ENCODE measurements around the gene PIK3CB. TPM values are rescaled to one million over a fixed set of nuclear protein-coding genes. Genes with fewer than 3 reads are reported as not detected.

The PIK3CB gene
- polyA plus RNA-seq, 1 of the 3 experiments (the other 2 are of a cell fraction), result 6.8 TPM

DNA sequence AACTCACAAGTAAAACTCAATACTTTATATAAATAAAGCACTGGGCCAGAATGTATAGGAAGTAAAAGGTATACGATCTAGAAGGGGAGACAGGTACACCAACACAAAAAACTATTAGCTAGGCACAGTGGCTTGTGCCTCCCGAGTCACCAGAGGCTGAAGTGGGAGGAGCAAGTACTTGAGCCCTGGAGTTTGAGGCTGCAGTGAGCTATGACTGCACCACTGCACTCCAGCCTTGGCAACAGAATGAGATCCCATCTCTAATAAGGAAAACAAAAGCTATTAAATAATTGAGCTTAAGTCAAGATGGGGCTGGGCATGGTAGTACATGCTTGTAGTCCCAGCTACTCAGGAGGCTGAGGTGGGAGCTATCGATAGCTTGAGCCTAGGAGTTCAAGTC lies 17.0 kb downstream of the PIK3CB start:
- Histone ChIP-seq H4K20me1 (ENCODE audit: insufficient read depth) (no peaks in the 10 kb centered on the region), H3K27me3 (ENCODE audit: insufficient read depth) (no peaks in the 10 kb centered on the region), H3K9ac (no peak overlapping the region), H2AFZ (ENCODE audit: low read depth) (no peak overlapping the region), H3F3A (replicated peaks; ENCODE audit: insufficient read depth) (no peaks in the 10 kb centered on the region), H3K4me1 (ENCODE audit: control insufficient read depth in 1 of 2, insufficient read depth in 2 of 2, low read depth in 1 of 2, low read length in 1 of 2) (no peaks in the 10 kb centered on the region), H3K36me3 (replicated peaks in 1 of 2; ENCODE audit: control insufficient read depth in 1 of 2, insufficient read depth in 2 of 2, low read length in 1 of 2) (no peaks in the 10 kb centered on the region), H3K27ac (ENCODE audit: low read depth in 2 of 2, low read length in 1 of 2) (no peak overlapping the region), H3K9me2 (no peaks in the 10 kb centered on the region), H3K4me3 (ENCODE audit: low read depth in 2 of 2, low read length in 1 of 2) (no peak overlapping the region), H3K79me2 (ENCODE audit: insufficient read depth) (peaks cover 48% of the 10 kb centered on the region), H3K4me2 (no peak overlapping the region), H3K9me3 (no peaks in the 10 kb centered on the region)
- TF ChIP-seq GATA2 (CRISPR knock-in tag; IDR thresholded peaks at IDR 0.05) (no peak), RXRA (IDR thresholded peaks at IDR 0.05; ENCODE audit: borderline replicate concordance, low read depth) (no peak), RCOR1 (IDR thresholded peaks at IDR 0.05; ENCODE audit: low read length) (no peak), TEAD4 (IDR thresholded peaks at IDR 0.05; ENCODE audit: borderline replicate concordance, insufficient read depth) (no peak), NFIC (IDR thresholded peaks at IDR 0.05; ENCODE audit: borderline replicate concordance) (no peak), YY1 (IDR thresholded peaks at IDR 0.05; ENCODE audit: low read depth) (no peak), SMC3 (IDR thresholded peaks at IDR 0.05; ENCODE audit: low read depth, low read length) (no peak), MAX (IDR thresholded peaks at IDR 0.05; ENCODE audit: low read depth) (no peak), MXI1 (IDR thresholded peaks at IDR 0.05; ENCODE audit: low read depth, low read length) (no peak), RAD21 (IDR thresholded peaks at IDR 0.05; ENCODE audit: low read length) (no peak), EZH2phosphoT487 (IDR thresholded peaks at IDR 0.05; ENCODE audit: borderline replicate concordance, low read depth) (no peak), POLR2AphosphoS5 (IDR thresholded peaks at IDR 0.05; ENCODE audit: low read depth, low read length) (no peak), TCF12 (IDR thresholded peaks at IDR 0.05) (no peak), SIN3A (IDR thresholded peaks at IDR 0.05; ENCODE audit: borderline replicate concordance, low read depth, low read length) (no peak), FOSL2 (IDR thresholded peaks at IDR 0.05; ENCODE audit: borderline replicate concordance, low read depth) (no peak), CHD2 (IDR thresholded peaks at IDR 0.05; ENCODE audit: low read length, partially characterized antibody) (no peak), TAF1 (IDR thresholded peaks at IDR 0.05; ENCODE audit: borderline replicate concordance, low read depth, low read length) (no peak), GABPA (IDR thresholded peaks at IDR 0.05; ENCODE audit: low read depth) (no peak)
- TF ChIP-seq, protein P1, sequence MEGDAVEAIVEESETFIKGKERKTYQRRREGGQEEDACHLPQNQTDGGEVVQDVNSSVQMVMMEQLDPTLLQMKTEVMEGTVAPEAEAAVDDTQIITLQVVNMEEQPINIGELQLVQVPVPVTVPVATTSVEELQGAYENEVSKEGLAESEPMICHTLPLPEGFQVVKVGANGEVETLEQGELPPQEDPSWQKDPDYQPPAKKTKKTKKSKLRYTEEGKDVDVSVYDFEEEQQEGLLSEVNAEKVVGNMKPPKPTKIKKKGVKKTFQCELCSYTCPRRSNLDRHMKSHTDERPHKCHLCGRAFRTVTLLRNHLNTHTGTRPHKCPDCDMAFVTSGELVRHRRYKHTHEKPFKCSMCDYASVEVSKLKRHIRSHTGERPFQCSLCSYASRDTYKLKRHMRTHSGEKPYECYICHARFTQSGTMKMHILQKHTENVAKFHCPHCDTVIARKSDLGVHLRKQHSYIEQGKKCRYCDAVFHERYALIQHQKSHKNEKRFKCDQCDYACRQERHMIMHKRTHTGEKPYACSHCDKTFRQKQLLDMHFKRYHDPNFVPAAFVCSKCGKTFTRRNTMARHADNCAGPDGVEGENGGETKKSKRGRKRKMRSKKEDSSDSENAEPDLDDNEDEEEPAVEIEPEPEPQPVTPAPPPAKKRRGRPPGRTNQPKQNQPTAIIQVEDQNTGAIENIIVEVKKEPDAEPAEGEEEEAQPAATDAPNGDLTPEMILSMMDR (IDR thresholded peaks at IDR 0.05), result no peak
- no peak for DNase-seq
- ChIA-PET POLR2A (no interaction called here), CTCF (interaction anchor here (1.2 to 2.2 kb wide), 2 partner anchors 98 to 118 kb away, joined by 3 to 8 read pairs; no protein-coding TSS in a partner anchor)
- WGBS (ENCODE audit: low lambda C conversion rate), result 98% methylated on average over 3 of the region's 3 CpGs

- H3K27ac ChIP-seq (ENCODE audit: low read depth in 2 of 2, low read length in 1 of 2), result no peak overlapping the region
Measured at GRCh38 chr3:138812806-138813205, 21.9 kb downstream of the PIK3CB start.

More at GRCh38 chr3:138812806-138813205, 21.9 kb downstream of the PIK3CB start:
- no peak overlapping the region for H2AFZ ChIP-seq (ENCODE audit: low read depth)
- no peak for DNase-seq
- H3K4me1 ChIP-seq (ENCODE audit: control insufficient read depth in 1 of 2, insufficient read depth in 2 of 2, low read depth in 1 of 2, low read length in 1 of 2), result no peaks in the 10 kb centered on the region
- H3K79me2 ChIP-seq (ENCODE audit: insufficient read depth), result peaks cover 35% of the 10 kb centered on the region
- H3K9ac ChIP-seq, result no peak overlapping the region
- 93% methylated on average over 2 of the region's 2 CpGs for WGBS (ENCODE audit: low lambda C conversion rate)
- no peak for TF ChIP-seq GATA2 (CRISPR knock-in tag; IDR thresholded peaks at IDR 0.05)
- no peak for TF ChIP-seq FOSL2 (IDR thresholded peaks at IDR 0.05; ENCODE audit: borderline replicate concordance, low read depth)
- no peak for TF ChIP-seq TCF12 (IDR thresholded peaks at IDR 0.05)
- TF ChIP-seq RFX5 (IDR thresholded peaks at IDR 0.05; ENCODE audit: low read length), result no peak
- TF ChIP-seq USF2 (IDR thresholded peaks at IDR 0.05; ENCODE audit: borderline replicate concordance, low read depth, low read length), result no peak
- no peak for TF ChIP-seq EZH2phosphoT487 (IDR thresholded peaks at IDR 0.05; ENCODE audit: borderline replicate concordance, low read depth)
- TF ChIP-seq GABPA (IDR thresholded peaks at IDR 0.05; ENCODE audit: low read depth), result no peak
- TF ChIP-seq RCOR1 (IDR thresholded peaks at IDR 0.05; ENCODE audit: low read length), result no peak
- no peak for TF ChIP-seq CHD2 (IDR thresholded peaks at IDR 0.05; ENCODE audit: low read length, partially characterized antibody)
- no peak for TF ChIP-seq RXRA (IDR thresholded peaks at IDR 0.05; ENCODE audit: borderline replicate concordance, low read depth)
- no peak for TF ChIP-seq TEAD4 (IDR thresholded peaks at IDR 0.05; ENCODE audit: borderline replicate concordance, insufficient read depth)
- no peak for TF ChIP-seq SIN3A (IDR thresholded peaks at IDR 0.05; ENCODE audit: borderline replicate concordance, low read depth, low read length)
- no peak for TF ChIP-seq JUND (IDR thresholded peaks at IDR 0.05)
- no peak overlapping the region for H3K4me3 ChIP-seq (ENCODE audit: low read depth in 2 of 2, low read length in 1 of 2)
- no peaks in the 10 kb centered on the region for H4K20me1 ChIP-seq (ENCODE audit: insufficient read depth)
- H3K9me2 ChIP-seq, result no peaks in the 10 kb centered on the region
- H3K4me2 ChIP-seq, result no peak overlapping the region
- H3F3A ChIP-seq (replicated peaks; ENCODE audit: insufficient read depth), result peaks cover 3% of the 10 kb centered on the region
- CTCF ChIA-PET, result interaction anchor here (2.3 kb wide), 1 partner anchor 103 kb away, joined by 7 read pairs; no protein-coding TSS in a partner anchor
- no peaks in the 10 kb centered on the region for H3K27me3 ChIP-seq (ENCODE audit: insufficient read depth)
- H3K36me3 ChIP-seq (replicated peaks in 1 of 2; ENCODE audit: control insufficient read depth in 1 of 2, insufficient read depth in 2 of 2, low read length in 1 of 2), result no peaks in the 10 kb centered on the region
- H3K9me3 ChIP-seq, result no peaks in the 10 kb centered on the region
- POLR2A ChIA-PET, result no interaction called here
